Measurements from ENCODE around the gene PTPDC1.
A peak's percentile ranks its signal among the peaks of the same experiment; 100 is the strongest.
"Not testable (repeated sequence)": the region's sequence is repeated elsewhere in the genome, so short reads cannot be mapped to it uniquely, and the experiment has no call there.

The PTPDC1 gene

DNA sequence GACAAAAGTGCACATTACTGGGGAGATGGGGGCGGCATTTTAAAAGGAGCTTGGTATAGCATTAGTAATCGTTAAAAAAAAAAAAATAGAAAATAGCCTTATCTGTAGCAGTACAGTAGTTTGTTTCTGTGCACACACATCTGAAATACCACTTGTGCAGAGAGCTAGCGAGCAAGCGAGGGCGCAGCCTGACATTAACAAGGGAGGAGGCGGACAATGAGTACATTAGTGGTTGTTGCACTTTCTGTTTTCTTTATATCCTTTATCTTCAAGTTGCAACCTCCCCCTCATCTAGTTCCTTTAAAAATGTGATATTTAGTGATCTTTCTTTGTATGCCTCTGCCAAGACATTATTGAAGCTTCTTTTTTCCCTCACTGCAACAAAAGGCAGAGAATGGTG lies 880 bp upstream of the PTPDC1 start:
- no peak overlapping the region for H3K27ac ChIP-seq
- TF ChIP-seq, protein P1, sequence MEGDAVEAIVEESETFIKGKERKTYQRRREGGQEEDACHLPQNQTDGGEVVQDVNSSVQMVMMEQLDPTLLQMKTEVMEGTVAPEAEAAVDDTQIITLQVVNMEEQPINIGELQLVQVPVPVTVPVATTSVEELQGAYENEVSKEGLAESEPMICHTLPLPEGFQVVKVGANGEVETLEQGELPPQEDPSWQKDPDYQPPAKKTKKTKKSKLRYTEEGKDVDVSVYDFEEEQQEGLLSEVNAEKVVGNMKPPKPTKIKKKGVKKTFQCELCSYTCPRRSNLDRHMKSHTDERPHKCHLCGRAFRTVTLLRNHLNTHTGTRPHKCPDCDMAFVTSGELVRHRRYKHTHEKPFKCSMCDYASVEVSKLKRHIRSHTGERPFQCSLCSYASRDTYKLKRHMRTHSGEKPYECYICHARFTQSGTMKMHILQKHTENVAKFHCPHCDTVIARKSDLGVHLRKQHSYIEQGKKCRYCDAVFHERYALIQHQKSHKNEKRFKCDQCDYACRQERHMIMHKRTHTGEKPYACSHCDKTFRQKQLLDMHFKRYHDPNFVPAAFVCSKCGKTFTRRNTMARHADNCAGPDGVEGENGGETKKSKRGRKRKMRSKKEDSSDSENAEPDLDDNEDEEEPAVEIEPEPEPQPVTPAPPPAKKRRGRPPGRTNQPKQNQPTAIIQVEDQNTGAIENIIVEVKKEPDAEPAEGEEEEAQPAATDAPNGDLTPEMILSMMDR (conservative IDR thresholded peaks at IDR 0.05; ENCODE audit: low read depth): no peak
- no peak for DNase-seq (ENCODE audit: low spot score)
- CTCF ChIA-PET: interaction anchor here (0.6 to 1.9 kb wide), 3 partner anchors 44 to 157 kb away, joined by 3 to 7 read pairs (median 4); no protein-coding TSS in a partner anchor
- POLR2A ChIA-PET (ENCODE audit: low non-redundant PET): no interaction called here

DNA sequence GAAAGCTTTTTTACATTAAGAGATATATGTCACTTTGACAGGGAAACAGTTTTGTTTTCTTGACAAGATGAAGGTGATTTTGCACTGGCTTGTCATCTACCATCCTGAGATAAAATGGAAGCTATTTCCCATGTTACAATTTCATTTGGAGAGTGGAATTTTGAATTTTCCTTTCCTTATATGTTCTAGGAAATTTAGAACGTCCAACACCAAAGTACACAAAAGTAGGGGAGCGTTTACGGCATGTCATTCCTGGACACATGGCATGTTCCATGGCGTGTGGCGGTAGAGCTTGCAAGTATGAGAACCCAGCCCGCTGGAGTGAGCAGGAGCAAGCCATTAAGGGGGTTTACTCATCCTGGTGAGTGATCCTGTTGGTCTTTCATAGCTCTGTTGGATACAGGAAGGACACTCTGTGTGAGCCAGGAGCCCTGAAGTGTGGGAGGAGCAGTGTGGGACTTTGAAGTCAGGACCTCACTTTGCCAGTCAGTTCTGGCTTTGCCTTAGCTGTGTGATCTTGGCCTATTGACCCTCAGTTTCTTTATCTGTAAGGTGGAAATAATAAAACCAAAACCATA lies 887 bp downstream of the PTPDC1 start:
- CTCF ChIA-PET: interaction anchor here (0.8 to 1.9 kb wide), 3 partner anchors 16 to 71 kb away, joined by 3 to 5 read pairs (median 4); no protein-coding TSS in a partner anchor
- TF ChIP-seq, protein P1 (conservative IDR thresholded peaks at IDR 0.05; ENCODE audit: low read depth): no peak
- H3K27ac ChIP-seq: peak overlapping the region; percentile 30
- POLR2A ChIA-PET (ENCODE audit: low non-redundant PET): no interaction called here
- no peak for DNase-seq (ENCODE audit: low spot score)

DNA sequence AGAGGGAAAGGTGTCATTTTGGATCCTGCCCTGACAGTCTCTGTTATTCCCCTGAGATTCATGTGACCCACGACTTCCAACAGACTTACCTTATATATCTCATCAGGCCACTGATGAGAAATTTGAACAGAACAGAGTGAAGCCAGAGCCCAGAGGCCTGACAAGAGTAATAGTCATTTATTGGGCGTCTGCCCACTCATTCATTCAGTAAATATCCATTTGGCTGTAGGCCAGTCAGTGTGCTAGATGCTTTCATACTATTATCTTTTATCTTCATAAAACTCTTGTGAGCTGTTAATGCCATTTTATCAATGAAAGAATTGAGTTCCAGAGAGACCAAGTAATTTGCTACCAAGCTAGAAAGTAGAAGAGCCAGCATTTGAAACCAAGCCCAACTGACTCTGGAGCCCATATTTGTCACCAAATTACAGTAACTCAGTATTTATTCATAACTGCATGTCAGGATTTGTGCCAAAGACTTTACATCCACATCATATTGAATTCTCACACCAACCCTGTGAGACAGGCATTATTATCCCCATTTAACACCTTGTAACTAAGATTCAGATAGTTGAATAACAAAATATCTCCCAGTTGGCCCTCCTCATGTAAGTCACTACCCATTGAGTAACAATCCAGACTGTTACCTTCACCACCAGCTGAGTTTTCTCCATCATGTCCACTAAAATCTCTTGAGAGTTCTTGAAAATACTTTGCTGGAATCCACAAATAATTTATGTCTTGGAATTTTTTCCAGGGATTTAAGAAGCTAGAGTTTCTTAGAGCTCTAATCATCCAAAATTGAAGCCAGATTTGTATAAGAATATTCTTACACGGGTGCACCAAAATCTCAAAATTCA lies 2.5 kb downstream of the PTPDC1 start:
- DNase-seq (ENCODE audit: low spot score): peak; percentile 79
- CTCF ChIA-PET: interaction anchor here (1.2 kb wide), 1 partner anchor 127 kb away, joined by 7 read pairs; no protein-coding TSS in a partner anchor
- no peak overlapping the region for H3K27ac ChIP-seq
- TF ChIP-seq, protein P1 (conservative IDR thresholded peaks at IDR 0.05; ENCODE audit: low read depth): no peak
- POLR2A ChIA-PET (ENCODE audit: low non-redundant PET): no interaction called here

DNA sequence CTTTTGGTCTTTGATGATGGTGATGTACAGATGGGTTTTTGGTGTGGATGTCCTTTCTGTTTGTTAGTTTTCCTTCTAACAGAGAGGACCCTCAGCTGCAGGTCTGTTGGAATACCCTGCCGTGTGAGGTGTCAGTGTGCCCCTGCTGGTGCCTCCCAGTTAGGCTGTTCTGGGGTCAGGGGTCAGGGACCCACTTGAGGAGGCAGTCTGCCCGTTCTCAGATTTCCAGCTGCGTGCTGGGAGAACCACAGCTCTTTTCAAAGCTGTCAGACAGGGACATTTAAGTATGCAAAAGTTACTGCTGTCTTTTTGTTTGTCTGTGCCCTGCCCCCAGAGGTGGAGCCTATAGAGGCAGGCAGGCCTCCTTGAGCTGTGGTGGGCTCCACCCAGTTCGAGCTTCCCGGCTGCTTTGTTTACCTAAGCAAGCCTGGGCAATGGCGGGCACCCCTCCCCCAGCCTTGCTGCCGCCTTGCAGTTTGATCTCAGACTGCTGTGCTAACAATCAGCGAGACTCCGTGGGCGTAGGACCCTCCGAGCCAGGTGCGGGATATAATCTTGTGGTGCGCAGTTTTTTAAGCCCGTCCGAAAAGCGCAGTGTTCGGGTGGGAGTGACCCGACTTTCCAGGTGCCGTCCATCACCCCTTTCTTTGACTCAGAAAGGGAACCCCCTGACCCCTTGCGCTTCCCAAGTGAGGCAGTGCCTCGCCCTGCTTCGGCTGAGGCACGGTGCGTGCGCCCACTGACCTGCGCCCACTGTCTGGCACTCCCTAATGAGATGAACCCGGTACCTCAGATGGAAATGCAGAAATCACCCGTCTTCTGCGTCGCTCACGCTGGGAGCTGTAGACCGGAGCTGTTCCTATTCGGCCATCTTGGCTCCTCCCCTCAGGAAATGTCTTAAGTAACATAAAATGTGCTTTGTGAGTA lies 10.2 kb downstream of the PTPDC1 start:
- POLR2A ChIA-PET (ENCODE audit: low non-redundant PET): interaction anchor here (0.6 kb wide), 1 partner anchor 11 kb away, joined by 15 read pairs; no protein-coding TSS in a partner anchor
- H3K27ac ChIP-seq: peak overlapping the region; percentile 72
- CTCF ChIA-PET; DNase-seq (ENCODE audit: low spot score): not testable (repeated sequence)

DNA sequence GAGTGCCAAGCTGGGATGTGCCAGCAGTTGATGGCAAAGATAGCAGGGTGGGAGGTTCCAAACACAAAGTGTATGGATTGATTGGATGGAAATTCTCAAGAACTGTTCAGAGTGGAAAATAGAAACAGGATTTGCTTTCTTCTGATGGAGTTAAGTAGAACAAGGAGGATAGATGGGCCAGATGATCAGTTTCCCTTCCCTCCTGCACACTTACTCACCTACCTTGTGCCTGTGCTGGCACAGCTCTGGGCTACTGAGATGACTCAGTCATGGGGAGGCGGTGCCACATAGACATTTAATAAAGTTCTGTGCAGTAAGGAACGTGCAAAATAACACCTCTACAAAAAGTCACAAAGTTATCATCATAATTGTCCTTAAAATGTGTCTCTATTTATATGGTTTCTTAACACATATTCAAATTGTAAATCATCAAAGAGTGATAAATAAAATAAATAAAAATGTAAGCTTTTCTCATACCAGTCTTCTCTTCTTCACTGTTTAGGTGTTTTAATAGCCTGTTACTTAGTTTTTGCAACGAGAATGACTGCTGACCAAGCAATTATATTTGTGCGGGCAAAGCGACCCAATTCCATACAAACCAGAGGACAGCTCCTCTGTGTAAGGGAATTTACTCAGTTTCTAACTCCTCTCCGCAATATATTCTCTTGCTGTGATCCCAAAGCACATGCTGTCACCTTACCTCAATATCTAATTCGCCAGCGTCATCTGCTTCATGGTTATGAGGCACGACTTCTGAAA lies 12.7 kb downstream of the PTPDC1 start:
- POLR2A ChIA-PET (ENCODE audit: low non-redundant PET): no interaction called here
- TF ChIP-seq, protein P1 (conservative IDR thresholded peaks at IDR 0.05; ENCODE audit: low read depth): no peak
- peak; percentile 97 for DNase-seq (ENCODE audit: low spot score)
- CTCF ChIA-PET: interaction anchor here (0.6 to 1.1 kb wide), 3 partner anchors 19 to 1259 kb away, joined by 3 read pairs; no protein-coding TSS in a partner anchor
- H3K27ac ChIP-seq: peak overlapping the region; percentile 80

DNA sequence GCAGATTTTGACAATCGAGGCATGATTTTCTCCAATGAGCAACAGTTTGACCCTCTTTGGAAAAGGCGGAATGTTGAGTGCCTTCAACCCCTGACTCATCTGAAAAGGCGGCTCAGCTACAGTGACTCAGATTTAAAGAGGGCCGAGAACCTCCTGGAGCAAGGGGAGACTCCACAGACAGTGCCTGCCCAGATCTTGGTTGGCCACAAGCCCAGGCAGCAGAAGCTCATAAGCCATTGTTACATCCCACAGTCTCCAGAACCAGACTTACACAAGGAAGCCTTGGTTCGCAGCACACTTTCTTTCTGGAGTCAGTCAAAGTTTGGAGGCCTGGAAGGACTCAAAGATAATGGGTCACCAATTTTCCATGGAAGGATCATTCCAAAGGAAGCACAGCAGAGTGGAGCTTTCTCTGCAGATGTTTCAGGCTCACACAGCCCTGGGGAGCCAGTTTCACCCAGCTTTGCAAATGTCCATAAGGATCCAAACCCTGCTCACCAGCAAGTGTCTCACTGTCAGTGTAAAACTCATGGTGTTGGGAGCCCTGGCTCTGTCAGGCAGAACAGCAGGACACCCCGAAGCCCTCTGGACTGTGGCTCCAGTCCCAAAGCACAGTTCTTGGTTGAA lies 13.6 kb downstream of the PTPDC1 start:
- peak; percentile 94 for DNase-seq (ENCODE audit: low spot score)

More for the DNA sequence above, 13.6 kb downstream of the PTPDC1 start:
- POLR2A ChIA-PET (ENCODE audit: low non-redundant PET): no interaction called here
- TF ChIP-seq, protein P1 (conservative IDR thresholded peaks at IDR 0.05; ENCODE audit: low read depth): no peak
- CTCF ChIA-PET: interaction anchor here (0.5 to 0.7 kb wide), 3 partner anchors 9 to 76 kb away, joined by 3 read pairs; no protein-coding TSS in a partner anchor
- peak overlapping the region; percentile 80 for H3K27ac ChIP-seq

Measured in RWPE1 (cell line).